HG03558 (cell line): Measurements from ENCODE around the gene LRRC63.
"Not testable (repeated sequence)": the region's sequence is repeated elsewhere in the genome, so short reads cannot be mapped to it uniquely, and the experiment has no call there.

Source experiments
- ATAC-seq: cut with Tn5 transposase; IDR thresholded peaks from one replicate; pipeline ENCODE4 v1.9.1; 2021; ENCODE audit warnings: moderate number of reproducible peaks; ENCODE audit not compliant: unreplicated experiment; ENCODE audit errors: extremely low read depth

LRRC63 gene

GRCh38 chr13:46211483-46212351 is at the start of gene LRRC63:
TSS of gene LRRC63 (plus strand) at chr13:46211928. CDS start at chr13:46213035, 1,107 bp downstream.
- ATAC-seq = peak; percentile 78

- not testable (repeated sequence) for ATAC-seq
Observed at GRCh38 chr13:46162741-46163140, 49.0 kb upstream of the LRRC63 start.

- no peak for ATAC-seq
Observed at GRCh38 chr13:46164661-46165060, 47.1 kb upstream of the LRRC63 start.

GRCh38 chr13:46165485-46166223 is 46.1 kb upstream of the LRRC63 start:
- ATAC-seq = no peak

GRCh38 chr13:46166224-46166584 is 45.5 kb upstream of the LRRC63 start:
- no peak for ATAC-seq

GRCh38 chr13:46166947-46167610 is 44.6 kb upstream of the LRRC63 start:
- ATAC-seq = no peak

GRCh38 chr13:46168341-46168740 is 43.4 kb upstream of the LRRC63 start:
- ATAC-seq = no peak

- ATAC-seq = no peak
Observed at GRCh38 chr13:46168783-46169182, 42.9 kb upstream of the LRRC63 start.

GRCh38 chr13:46169758-46170157 is 42.0 kb upstream of the LRRC63 start:
- ATAC-seq = no peak

GRCh38 chr13:46170268-46170667 is 41.5 kb upstream of the LRRC63 start:
- no peak for ATAC-seq

GRCh38 chr13:46170687-46171086 is 41.0 kb upstream of the LRRC63 start:
- no peak for ATAC-seq

GRCh38 chr13:46171217-46171616 is 40.5 kb upstream of the LRRC63 start:
- no peak for ATAC-seq

- no peak for ATAC-seq
Observed at GRCh38 chr13:46171739-46172138, 40.0 kb upstream of the LRRC63 start.

GRCh38 chr13:46172531-46172991 is 39.2 kb upstream of the LRRC63 start:
- no peak for ATAC-seq

GRCh38 chr13:46173656-46174055 is 38.1 kb upstream of the LRRC63 start:
- no peak for ATAC-seq

- no peak for ATAC-seq
Observed at GRCh38 chr13:46176756-46177155, 35.0 kb upstream of the LRRC63 start.

GRCh38 chr13:46178143-46178542 is 33.6 kb upstream of the LRRC63 start:
- no peak for ATAC-seq

- no peak for ATAC-seq
Observed at GRCh38 chr13:46178821-46179220, 32.9 kb upstream of the LRRC63 start.

- ATAC-seq = no peak
Observed at GRCh38 chr13:46179491-46179908, 32.2 kb upstream of the LRRC63 start.

GRCh38 chr13:46179969-46180763 is 31.6 kb upstream of the LRRC63 start:
- no peak for ATAC-seq
